Gastrocnemius medialis (tissue), 4 donors: Measurements from ENCODE around the gene SLC25A25.

Experiments used
- CTCF ChIP-seq, 5 experiments: fragments of 450-650 bp in 3 of 5; fragments of 200-600 bp in 2 of 5; sonication (generic) in 2 of 5; IDR thresholded peaks in 4 of 5; conservative IDR thresholded peaks in 1 of 5; 1 replicate in 4 of 5; 2 replicates in 1 of 5; pipeline ENCODE4 v1.5.1; 2016 to 2019; ENCODE audit warnings: antibody characterized with exemption in 5 of 5, mild to moderate bottlenecking in 3 of 5, moderate library complexity in 3 of 5
- POLR2A ChIP-seq, 2 donors: fragments of 450-650 bp; IDR thresholded peaks; one replicate each; pipeline ENCODE4 v1.6.1; 2017; ENCODE audit warnings: antibody characterized with exemption in 2 of 2, mild to moderate bottlenecking in 2 of 2, moderate library complexity in 2 of 2

GRCh38 chr9:128120061-128120740, 52.2 kb downstream of the SLC25A25 start:
- TF ChIP-seq POLR2A (IDR thresholded peaks at IDR 0.05) (no peak), CTCF (IDR thresholded peaks at IDR 0.05 in 4 of 5, conservative IDR thresholded peaks at IDR 0.05 in 1 of 5) (no peak)
